NCI-H2196 (cell line): ENCODE data around the gene PDAP1.
"Not testable (repeated sequence)": the region's sequence is repeated elsewhere in the genome, so short reads cannot be mapped to it uniquely, and the experiment has no call there.

Experiments
- DNase-seq: peaks from one replicate; lab custom pipeline; 2025; ENCODE audit not compliant: unreplicated experiment; lab: John Stamatoyannopoulos, UW

The PDAP1 gene

GRCh38 chr7:99355098-99355497 is 53.3 kb downstream of the PDAP1 start:
- no peak for DNase-seq

DNA sequence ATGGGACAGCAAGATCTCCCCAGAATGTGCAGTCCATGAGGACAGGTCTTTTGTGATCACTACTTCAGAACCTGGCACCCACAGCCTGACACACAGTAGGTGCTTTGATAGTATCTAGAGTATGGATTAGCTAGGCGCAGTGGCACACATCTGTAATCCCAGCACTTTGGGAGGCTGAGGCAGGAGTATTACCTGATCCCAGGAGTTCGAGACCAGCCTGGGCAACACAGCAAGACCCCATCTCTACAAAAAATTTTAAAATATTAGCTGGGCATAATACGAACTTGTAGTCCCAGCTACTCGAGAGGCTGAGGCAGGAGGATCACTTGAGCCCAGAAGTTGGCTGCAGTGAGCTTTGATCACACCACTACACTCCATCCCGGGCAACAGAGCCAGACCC is 56.1 kb downstream of the PDAP1 start:
- no peak for DNase-seq

GRCh38 chr7:99350641-99351040 is 57.8 kb downstream of the PDAP1 start:
- DNase-seq, result not testable (repeated sequence)
